Globus pallidus (tissue), 1 donor: ENCODE data around the gene ANK3.

ENCODE experiments used
- DNase-seq: peaks from one replicate; pipeline ENCODE4 v3.0.0-alpha.2; 2015; ENCODE audit warnings: low spot score

Gene ANK3

GRCh38 chr10:60389413-60390025 lies at the start of gene ANK3:
Gene ANK3 (minus strand): TSS chr10:60389875. CDS start chr10:60389538, 337 bp downstream.
- DNase-seq, result peak; percentile 73

- peak; percentile 85 for DNase-seq
Observed at GRCh38 chr10:60434418-60435046, 44.9 kb upstream of the ANK3 start.

- no peak for DNase-seq
Observed at GRCh38 chr10:60433684-60434083, 44.0 kb upstream of the ANK3 start.

- DNase-seq, result no peak
Observed at GRCh38 chr10:60430836-60431597, 41.3 kb upstream of the ANK3 start.

- no peak for DNase-seq
Observed at GRCh38 chr10:60430017-60430416, 40.3 kb upstream of the ANK3 start.

GRCh38 chr10:60429084-60429849 lies 39.6 kb upstream of the ANK3 start:
- DNase-seq, result no peak

GRCh38 chr10:60428387-60428737 lies 38.7 kb upstream of the ANK3 start:
- DNase-seq, result no peak

GRCh38 chr10:60427709-60428386 lies 38.2 kb upstream of the ANK3 start:
- no peak for DNase-seq

GRCh38 chr10:60427148-60427547 lies 37.5 kb upstream of the ANK3 start:
- no peak for DNase-seq

GRCh38 chr10:60426425-60426824 lies 36.8 kb upstream of the ANK3 start:
- no peak for DNase-seq

- no peak for DNase-seq
Observed at GRCh38 chr10:60425392-60426110, 35.9 kb upstream of the ANK3 start.

- DNase-seq, result no peak
Observed at GRCh38 chr10:60424971-60425370, 35.3 kb upstream of the ANK3 start.

- no peak for DNase-seq
Observed at GRCh38 chr10:60423920-60424319, 34.2 kb upstream of the ANK3 start.

GRCh38 chr10:60422809-60423208 lies 33.1 kb upstream of the ANK3 start:
- DNase-seq, result no peak

GRCh38 chr10:60420991-60421894 lies 31.6 kb upstream of the ANK3 start:
- no peak for DNase-seq

- no peak for DNase-seq
Observed at GRCh38 chr10:60419249-60419648, 29.6 kb upstream of the ANK3 start.

- DNase-seq, result no peak
Observed at GRCh38 chr10:60417901-60418300, 28.2 kb upstream of the ANK3 start.

- no peak for DNase-seq
Observed at GRCh38 chr10:60417024-60417423, 27.3 kb upstream of the ANK3 start.

GRCh38 chr10:60414877-60415585 lies 25.4 kb upstream of the ANK3 start:
- no peak for DNase-seq

- DNase-seq, result no peak
Observed at GRCh38 chr10:60414111-60414510, 24.4 kb upstream of the ANK3 start.
